Hepatocyte (in vitro differentiated cells): Measurements from ENCODE around the gene MRI1.

ENCODE experiments used
- CTCF ChIP-seq: fragments of 200-600 bp; sonication (generic); IDR thresholded peaks from 2 replicates; pipeline ENCODE4 v1.5.1; 2016; ENCODE audit warnings: antibody characterized with exemption, mild to moderate bottlenecking; ENCODE audit not compliant: poor library complexity
- EZH2 ChIP-seq: fragments of 200-600 bp; sonication (generic); IDR thresholded peaks from 2 replicates; pipeline ENCODE4 v1.6.1; 2016; ENCODE audit warnings: antibody characterized with exemption, mild to moderate bottlenecking, borderline replicate concordance

DNA sequence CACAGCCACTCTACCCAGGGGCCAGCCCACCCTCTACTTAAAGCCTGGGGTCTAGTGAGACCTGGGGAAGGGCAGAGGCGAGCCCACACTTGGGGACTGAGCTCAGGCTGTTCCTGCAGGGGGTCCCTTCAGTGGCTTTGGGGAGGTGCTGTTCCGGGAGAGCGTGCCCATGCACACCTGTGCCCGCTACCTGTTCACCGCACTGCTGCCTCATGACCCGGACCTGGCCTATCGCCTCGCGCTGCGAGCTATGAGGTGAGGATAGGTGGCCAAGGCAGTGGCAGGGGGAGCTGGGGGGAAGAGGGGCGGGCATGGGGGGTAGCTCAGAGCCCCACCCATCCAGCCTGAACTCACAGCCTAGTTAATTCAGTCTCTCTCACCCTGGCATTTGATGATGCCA is 54.9 kb downstream of the MRI1 start:
- TF ChIP-seq CTCF (no peak), EZH2 (no peak)
